ENCODE data around the gene OR9I1. TPM values are rescaled to one million over a fixed set of nuclear protein-coding genes. Genes with fewer than 3 reads are reported as not detected.

The OR9I1 gene
- total RNA-seq, 1 donor from 2014 or later = not detected

- DNase-seq (ENCODE audit: low read depth) = no peak
- no peaks in the 10 kb centered on the region for H3K36me3 ChIP-seq (ENCODE audit: control insufficient read depth, insufficient read depth, low read length)
- no peak for TF ChIP-seq CTCF (IDR thresholded peaks at IDR 0.05; ENCODE audit: insufficient read depth, low read length, poor library complexity, severe bottlenecking)
- no peak overlapping the region for H3K4me3 ChIP-seq (ENCODE audit: low read depth, low read length)
- H3K27me3 ChIP-seq (ENCODE audit: control insufficient read depth, insufficient read depth, low read length) = no peaks in the 10 kb centered on the region
Measured at GRCh38 chr11:58142761-58143160, 17.4 kb upstream of the OR9I1 start.

GRCh38 chr11:58135171-58135570 lies 9.8 kb upstream of the OR9I1 start:
- H3K4me3 ChIP-seq (ENCODE audit: low read depth, low read length) = no peak overlapping the region
- no peak for TF ChIP-seq CTCF (IDR thresholded peaks at IDR 0.05; ENCODE audit: insufficient read depth, low read length, poor library complexity, severe bottlenecking)
- no peaks in the 10 kb centered on the region for H3K27me3 ChIP-seq (ENCODE audit: control insufficient read depth, insufficient read depth, low read length)
- H3K36me3 ChIP-seq (ENCODE audit: control insufficient read depth, insufficient read depth, low read length) = no peaks in the 10 kb centered on the region
- no peak for DNase-seq (ENCODE audit: low read depth)

GRCh38 chr11:58134151-58134550 lies 8.8 kb upstream of the OR9I1 start:
- H3K4me3 ChIP-seq (ENCODE audit: low read depth, low read length) = no peak overlapping the region
- no peak for DNase-seq (ENCODE audit: low read depth)
- no peaks in the 10 kb centered on the region for H3K27me3 ChIP-seq (ENCODE audit: control insufficient read depth, insufficient read depth, low read length)
- TF ChIP-seq CTCF (IDR thresholded peaks at IDR 0.05; ENCODE audit: insufficient read depth, low read length, poor library complexity, severe bottlenecking) = no peak
- no peaks in the 10 kb centered on the region for H3K36me3 ChIP-seq (ENCODE audit: control insufficient read depth, insufficient read depth, low read length)

- no peaks in the 10 kb centered on the region for H3K27me3 ChIP-seq (ENCODE audit: control insufficient read depth, insufficient read depth, low read length)
- no peak for DNase-seq (ENCODE audit: low read depth)
- TF ChIP-seq CTCF (IDR thresholded peaks at IDR 0.05; ENCODE audit: insufficient read depth, low read length, poor library complexity, severe bottlenecking) = no peak
Measured at GRCh38 chr11:58133309-58134076, 8.2 kb upstream of the OR9I1 start.

GRCh38 chr11:58127350-58127749 lies 2.0 kb upstream of the OR9I1 start:
- no peak for TF ChIP-seq CTCF (IDR thresholded peaks at IDR 0.05; ENCODE audit: insufficient read depth, low read length, poor library complexity, severe bottlenecking)
- Histone ChIP-seq H3K4me3 (ENCODE audit: low read depth, low read length) (no peak overlapping the region), H3K36me3 (ENCODE audit: control insufficient read depth, insufficient read depth, low read length) (no peaks in the 10 kb centered on the region), H3K27me3 (ENCODE audit: control insufficient read depth, insufficient read depth, low read length) (no peaks in the 10 kb centered on the region)
- DNase-seq (ENCODE audit: low read depth) = no peak

More at GRCh38 chr11:58133309-58134076, 8.2 kb upstream of the OR9I1 start:
- H3K36me3 ChIP-seq (ENCODE audit: control insufficient read depth, insufficient read depth, low read length) = no peaks in the 10 kb centered on the region
- no peak overlapping the region for H3K4me3 ChIP-seq (ENCODE audit: low read depth, low read length)

GRCh38 chr11:58121096-58121495 lies 4.2 kb downstream of the OR9I1 start:
- Histone ChIP-seq H3K27me3 (ENCODE audit: control insufficient read depth, insufficient read depth, low read length) (no peaks in the 10 kb centered on the region), H3K36me3 (ENCODE audit: control insufficient read depth, insufficient read depth, low read length) (no peaks in the 10 kb centered on the region), H3K4me3 (ENCODE audit: low read depth, low read length) (no peak overlapping the region)
- TF ChIP-seq CTCF (IDR thresholded peaks at IDR 0.05; ENCODE audit: insufficient read depth, low read length, poor library complexity, severe bottlenecking) = no peak
- no peak for DNase-seq (ENCODE audit: low read depth)

All from kidney epithelial cell (primary cell).